HG03060 (cell line): ENCODE measurements around the gene PASD1.
"Not testable (repeated sequence)": the region's sequence is repeated elsewhere in the genome, so short reads cannot be mapped to it uniquely, and the experiment has no call there.

Source experiments
- ATAC-seq: cut with Tn5 transposase; IDR thresholded peaks from one replicate; pipeline ENCODE4 v1.9.1; 2021; ENCODE audit warnings: low read depth, moderate number of reproducible peaks; ENCODE audit not compliant: unreplicated experiment

Gene PASD1, protein sequence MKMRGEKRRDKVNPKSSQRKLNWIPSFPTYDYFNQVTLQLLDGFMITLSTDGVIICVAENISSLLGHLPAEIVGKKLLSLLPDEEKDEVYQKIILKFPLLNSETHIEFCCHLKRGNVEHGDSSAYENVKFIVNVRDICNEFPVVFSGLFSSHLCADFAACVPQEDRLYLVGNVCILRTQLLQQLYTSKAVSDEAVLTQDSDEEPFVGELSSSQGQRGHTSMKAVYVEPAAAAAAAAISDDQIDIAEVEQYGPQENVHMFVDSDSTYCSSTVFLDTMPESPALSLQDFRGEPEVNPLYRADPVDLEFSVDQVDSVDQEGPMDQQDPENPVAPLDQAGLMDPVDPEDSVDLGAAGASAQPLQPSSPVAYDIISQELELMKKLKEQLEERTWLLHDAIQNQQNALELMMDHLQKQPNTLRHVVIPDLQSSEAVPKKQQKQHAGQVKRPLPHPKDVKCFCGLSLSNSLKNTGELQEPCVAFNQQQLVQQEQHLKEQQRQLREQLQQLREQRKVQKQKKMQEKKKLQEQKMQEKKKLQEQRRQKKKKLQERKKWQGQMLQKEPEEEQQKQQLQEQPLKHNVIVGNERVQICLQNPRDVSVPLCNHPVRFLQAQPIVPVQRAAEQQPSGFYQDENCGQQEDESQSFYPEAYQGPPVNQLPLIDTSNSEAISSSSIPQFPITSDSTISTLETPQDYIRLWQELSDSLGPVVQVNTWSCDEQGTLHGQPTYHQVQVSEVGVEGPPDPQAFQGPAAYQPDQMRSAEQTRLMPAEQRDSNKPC

DNA sequence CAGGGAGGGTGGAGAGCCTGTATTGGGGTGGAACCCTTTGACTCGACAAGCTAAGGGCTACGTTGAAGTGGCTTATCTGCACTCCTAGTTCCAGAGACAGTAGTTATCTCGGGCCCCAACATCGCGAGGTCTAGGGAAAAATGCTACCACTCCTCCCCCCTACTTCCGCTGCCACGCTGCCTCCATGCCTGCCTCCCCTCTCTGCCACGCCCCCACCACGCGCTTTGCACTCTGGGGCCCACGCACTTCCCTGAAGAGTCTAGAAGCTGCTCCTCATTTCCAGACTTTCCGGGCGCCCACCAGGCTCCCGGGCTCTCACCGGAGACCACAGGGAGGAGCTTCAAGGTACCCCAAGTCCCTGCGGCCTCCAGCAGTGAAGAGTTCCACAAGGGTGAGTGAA, at the start of gene PASD1:
Gene PASD1, plus strand, starts transcription at position 227 of the 400 bp plus-strand sequence. CDS start 37,879 bp downstream, outside the sequence.
- no peak for ATAC-seq

DNA sequence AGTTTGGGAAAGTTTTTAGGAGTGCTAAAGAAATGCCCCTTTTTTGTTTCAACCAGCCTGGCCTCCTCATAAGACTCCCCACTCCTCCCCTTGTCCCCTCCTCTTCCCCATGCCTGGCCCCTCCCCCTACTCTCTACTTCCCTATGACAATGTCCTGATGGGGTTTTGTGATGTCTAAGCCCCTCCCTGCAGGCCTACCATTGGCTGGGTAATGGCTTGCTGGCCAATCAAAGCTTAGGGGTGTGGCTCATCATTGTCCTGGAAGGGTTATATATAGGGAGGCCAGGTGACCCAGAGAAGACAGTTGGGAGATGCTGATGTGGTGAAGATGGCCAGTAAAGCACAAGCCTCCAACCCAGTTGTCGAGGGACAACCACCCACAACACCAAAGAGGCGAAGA, 48.2 kb upstream of the PASD1 start:
- ATAC-seq = no peak

DNA sequence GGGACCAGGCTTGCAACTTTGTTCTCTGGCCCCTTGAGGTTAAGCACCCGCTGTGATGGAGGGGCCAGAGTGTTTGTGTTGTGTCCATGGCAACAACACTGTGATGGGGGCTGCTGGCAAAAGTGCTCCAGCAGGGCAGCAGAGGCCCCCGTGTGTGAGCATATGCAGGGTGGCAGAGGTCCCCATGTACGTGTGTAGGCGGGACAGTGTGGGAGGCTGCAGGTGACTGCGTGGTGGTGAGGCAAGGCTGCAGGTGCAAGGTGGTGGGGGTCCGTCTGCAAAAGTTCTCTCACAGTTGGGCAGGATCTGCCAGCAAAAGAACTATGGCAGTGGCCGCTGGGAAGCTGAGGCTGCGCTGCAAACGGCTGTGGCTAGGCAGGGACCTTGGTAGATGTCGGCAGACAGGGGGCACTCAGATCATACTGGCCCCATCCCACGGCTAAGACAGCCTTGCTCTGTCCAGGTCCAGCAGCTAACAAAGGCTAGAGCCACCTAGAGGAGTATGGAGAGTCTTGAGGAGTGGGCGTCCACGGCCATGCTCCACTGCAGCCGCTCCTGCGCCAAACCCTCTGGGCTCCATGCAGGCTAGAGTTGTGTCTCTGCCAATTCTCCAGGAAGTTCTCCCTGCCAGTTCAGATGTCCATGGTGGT, 46.8 kb upstream of the PASD1 start:
- no peak for ATAC-seq

DNA sequence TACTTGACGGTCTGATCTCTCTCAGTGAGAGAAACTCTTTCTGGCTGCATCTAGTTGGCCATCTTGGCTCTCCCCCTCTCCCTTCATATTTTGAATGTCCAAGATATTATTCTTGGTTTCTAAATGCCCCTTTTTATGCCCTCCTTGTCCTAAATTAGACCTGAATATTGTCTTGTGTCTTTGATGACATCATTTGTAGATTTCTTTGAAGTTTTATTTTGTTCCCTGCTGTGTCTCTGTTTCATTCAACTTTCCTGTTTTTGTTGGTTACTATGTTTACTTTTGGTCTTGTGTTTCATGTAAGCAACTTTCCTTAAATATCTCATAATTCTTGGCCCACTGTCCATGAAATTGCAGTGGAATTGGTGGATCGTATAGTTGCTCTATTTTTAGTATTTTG, 46.1 kb upstream of the PASD1 start:
- ATAC-seq = no peak

DNA sequence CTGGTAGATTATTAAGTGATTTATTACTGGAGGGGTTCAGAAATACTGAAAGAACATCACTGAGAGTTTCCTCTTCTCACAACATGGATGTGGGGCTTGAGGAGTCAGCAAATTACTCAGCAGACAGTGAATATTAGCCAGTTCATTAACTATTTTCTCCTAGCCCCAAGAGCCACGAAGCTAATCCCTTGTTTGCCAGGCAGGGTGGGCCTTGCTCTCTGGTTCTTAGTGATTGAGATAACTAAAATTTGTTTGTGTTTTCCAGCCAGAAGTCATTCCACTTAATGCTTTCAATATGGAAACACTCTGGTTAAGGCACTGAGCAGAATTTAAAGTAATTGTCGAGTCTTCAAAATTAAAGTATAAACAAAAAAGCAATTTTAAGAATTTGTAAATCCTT, 40.1 kb upstream of the PASD1 start:
- no peak for ATAC-seq

DNA sequence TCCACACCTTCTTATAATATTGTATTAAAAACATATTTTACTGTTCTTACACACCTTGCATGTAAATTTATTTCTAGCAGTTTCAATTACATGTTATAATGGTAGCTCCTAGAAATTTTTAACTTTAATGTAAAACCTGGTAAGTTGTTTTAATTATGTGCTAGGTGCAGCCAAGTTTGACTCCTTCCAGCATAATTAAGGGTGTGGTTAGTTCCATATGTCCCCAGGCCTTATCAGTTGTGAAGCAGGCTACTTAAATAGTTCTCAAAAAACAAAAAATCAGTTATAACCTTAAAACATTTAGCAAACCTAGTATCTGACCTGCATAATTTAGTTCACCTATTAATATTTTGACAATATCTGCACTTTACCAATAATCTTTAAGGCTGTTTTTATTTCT, 26.9 kb upstream of the PASD1 start:
- no peak for ATAC-seq

DNA sequence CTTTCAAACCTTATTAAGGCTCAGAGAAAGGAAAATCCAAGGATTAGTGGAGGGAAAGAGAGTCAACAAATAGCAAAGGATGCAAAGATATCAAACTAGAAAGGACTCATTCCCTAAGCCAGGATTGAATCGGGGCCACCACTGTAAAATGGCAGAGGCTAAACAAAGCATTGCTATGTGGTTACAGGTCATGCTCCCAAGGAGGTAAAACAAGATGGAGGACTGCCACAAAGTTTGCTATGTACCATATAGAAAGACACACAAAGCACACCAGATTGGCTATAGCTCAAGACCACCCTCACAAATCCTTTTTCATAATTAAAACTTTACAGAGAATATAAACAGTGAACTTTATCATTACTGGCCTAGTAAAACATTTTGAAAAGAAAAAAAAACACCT, 25.9 kb upstream of the PASD1 start:
- ATAC-seq = no peak

DNA sequence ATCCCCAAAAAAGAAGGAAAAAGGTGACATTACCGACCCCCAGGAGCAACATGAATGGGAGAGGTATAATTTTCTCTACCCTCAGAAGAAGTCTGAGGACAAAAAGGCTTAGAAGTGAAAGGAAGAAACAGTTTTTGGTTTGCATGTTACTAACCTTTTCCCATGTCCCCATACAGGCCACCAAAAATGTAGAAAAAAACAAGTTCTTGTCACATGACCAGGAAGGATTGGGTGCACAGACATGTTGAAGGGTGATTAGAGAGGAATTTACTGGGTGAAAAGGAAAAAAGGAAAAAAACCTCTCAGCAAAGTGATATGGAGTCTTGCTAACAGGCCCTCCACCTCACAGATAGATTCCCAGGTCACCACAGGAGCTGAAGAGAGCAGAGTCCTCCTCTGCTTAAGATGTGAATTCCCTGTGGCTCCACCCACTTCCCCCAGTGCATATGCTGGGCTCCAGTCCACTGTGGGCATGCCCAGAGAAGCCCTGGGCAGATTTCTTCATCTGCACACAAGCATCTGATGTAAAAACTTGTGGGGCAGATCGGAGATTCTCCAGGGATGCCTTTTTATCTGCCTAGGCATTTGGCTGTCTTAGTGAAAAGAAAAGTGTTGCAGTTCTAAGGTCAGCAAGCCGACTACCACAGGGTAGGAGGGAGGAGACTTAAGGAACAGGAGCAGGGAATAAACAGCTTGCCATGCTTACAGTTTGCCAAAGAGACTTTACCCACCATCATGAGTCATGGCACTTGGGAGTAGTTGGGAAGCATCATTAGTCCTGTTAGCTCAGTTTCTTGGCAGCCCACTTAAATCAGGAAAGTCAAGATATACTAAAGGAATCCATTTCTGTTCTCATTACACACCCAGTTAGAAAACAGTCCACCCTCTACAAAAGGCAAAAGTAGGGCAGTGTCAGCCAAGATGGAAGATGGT, 25.0 kb upstream of the PASD1 start:
- ATAC-seq = no peak

DNA sequence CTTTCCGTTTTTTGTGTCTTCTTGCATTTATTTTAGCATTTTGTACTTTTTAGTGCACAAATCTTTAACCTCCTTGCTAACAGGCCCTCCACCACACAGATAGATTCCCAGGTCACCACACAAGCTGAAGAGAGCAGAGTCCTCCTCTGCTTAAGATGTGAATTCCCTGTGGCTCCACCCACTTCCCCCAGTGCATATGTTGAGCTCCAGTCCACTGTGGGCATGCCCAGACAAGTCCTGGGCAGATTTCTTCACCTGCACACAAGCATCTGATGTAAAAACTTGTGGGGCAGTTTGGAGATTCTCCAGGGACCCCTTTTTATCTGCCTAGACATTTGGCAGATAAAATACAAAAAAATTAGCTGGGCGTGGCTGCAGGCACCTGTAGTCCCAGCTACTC, 19.8 kb upstream of the PASD1 start:
- no peak for ATAC-seq

DNA sequence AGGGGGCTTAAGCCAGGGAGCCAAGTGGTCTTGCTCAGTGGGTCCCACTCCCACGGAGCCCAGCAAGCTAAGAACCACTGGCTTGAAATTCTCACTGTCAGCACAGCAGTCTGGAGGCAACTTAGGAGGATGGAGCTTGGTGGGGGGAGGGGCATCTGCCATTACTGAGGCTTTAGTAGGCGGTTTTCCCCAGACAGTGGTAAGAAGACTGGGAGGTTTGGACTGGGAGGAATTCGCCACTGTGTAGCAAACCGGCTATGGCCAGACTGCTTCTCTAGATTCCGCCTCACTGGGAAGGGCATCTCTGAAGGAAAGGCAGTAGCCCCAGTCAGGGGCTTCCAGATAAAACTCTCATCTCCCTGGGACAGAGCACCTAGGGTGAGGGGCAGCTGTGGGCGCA, 17.2 kb upstream of the PASD1 start:
- not testable (repeated sequence) for ATAC-seq

DNA sequence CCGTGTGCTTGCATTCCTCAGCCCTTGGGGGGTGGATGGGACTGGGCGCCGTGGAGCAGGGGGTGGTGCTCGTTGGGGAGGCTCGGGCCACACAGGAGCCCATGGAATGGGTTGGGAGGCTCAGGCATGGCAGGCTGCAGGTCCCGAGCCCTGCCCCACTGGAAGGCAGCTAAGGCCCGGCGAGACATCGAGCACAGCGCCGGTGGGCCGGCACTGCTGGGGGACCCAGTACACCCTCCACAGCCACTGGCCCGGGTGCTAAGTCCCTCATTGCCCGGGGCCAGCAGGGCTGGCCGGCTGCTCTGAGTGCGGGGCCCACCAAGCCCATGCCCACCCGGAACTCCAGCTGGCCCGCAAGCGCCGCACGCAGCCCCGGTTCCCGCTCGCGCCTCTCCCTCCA, 12.3 kb upstream of the PASD1 start:
- ATAC-seq = not testable (repeated sequence)

DNA sequence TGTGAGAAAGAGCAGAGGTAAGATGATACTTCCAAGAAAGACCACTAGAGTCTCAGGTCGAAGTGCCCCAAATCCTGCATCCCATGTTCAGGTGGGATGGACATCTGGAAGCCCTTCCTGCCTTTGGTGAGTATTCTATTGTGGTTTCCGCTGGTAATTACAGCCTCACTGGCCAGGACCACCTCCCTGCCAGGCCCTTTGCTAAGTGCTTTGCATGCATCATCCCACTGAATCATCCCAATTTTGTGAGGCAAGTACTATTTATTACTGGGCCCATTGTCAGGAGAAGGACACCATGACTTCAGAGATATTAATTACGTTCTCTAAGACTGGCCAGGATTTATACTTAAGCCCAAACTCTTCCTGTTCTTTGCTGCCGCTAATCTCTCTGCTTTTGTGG, 10.7 kb upstream of the PASD1 start:
- ATAC-seq = no peak

DNA sequence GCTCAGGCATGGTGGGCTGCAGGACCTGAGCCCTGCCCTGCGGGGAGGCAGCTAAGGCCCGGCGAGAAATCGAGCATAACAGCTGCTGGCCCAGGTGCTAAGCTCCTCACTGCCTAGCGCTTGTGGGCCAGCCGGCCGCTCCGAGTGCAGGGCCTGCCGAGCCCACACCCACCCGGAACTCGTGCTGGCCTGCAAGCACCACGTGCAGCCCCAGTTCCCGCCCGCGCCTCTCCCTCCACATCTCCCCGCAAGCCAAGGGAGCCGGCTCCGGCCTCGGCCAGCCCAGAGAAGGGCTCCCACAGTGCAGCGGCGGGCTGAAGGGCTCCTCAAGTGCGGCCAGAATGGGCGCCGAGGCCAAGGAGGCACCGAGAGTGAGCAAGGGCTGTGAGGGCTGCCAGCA, 8.2 kb upstream of the PASD1 start:
- ATAC-seq = not testable (repeated sequence)

DNA sequence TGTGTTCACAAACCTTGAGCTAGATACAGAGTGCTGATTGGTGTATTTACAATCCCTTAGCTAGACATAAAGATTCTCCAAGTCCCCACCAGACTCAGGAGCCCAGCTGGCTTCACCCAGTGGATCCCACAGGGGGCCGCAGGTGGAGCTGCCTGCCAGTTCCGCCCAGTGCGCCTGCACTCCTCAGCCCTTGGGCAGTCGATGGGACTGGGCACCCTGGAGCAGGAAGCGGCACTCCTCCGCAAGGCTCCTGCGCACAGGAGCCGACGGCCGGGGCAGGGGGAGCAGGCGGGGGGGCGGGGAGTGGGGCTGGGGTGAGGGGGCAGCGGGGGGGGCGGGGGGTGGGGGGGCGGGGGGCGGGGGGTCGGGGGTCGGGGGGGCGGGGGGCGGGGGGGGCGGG, 990 bp upstream of the PASD1 start:
- ATAC-seq = not testable (repeated sequence)

DNA sequence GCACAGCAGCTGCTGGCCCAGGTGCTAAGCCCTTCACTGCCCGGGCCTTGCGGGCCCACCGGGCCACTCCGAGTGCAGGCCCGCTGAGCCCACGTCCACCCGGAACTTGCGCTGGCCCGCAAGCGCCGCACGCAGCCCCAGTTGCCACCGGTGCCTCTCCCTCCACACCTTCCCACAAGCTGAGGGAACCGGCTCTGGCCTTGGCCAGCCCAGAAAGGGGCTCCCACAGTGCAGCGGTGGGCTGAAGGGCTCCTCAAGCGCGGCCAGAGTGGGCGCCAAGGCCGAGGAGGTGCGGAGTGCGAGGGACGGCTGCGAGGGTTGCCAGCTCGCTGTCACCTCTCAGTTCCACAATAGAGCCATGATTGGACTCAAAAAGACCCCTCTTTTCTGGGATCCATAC, 472 bp upstream of the PASD1 start:
- ATAC-seq = not testable (repeated sequence)

DNA sequence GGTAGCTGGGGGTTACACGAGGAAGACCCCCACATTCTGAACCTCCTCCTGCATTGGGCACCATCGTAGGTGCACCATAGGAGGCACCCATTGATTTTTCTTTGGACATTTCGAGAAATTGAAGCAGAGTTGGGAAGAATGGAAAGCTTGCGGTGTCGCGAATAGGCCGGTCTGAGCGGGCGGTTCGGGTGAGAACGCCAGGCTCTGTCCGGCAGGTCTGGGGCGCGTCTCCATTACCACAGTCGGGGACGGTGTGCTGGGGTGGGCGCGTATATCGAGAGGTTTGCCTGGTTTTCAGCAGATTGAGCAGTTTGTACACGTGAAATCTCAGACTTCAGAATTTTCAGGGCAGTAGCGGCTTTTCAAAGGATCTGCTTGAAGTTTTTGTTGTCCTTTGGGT, 560 bp downstream of the PASD1 start:
- no peak for ATAC-seq

DNA sequence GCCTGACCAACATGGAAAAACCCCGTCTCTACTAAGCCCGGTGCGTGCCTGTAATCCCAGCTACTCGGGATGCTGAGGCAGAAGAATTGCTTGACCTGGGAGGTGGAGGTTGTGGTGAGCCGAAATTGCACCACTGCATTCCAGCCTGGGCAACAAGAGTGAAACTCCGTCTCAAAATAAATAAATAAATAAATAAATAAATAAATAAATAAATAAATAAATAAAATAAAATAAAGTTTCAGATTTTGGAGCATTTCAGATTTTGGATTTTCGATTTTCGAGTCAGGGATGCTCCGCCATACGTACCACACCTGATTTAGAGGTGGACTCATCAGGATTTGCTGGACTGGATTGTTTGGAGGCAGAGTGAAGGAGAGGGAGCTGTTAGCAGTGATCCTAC, 3.4 kb downstream of the PASD1 start:
- ATAC-seq = not testable (repeated sequence)

DNA sequence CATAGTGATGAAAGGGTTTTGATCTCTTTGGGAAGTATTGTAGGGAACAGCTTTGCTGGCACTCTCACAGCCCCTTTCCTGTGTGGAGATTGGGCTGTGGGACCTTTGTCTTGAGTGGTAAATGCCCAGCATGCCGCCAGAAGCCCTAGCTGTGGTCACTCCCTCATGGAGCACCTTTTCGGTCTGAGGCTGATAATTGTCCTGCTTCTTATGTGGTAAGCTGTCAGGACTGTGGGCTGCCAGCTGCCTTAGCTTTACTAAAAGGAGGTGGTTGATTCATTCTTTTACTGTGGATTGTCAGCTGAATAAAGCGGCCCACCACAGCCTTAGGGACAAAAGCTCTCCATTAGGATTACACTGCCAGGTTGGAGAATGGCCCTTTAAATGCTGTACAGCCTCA, 7.1 kb downstream of the PASD1 start:
- no peak for ATAC-seq

DNA sequence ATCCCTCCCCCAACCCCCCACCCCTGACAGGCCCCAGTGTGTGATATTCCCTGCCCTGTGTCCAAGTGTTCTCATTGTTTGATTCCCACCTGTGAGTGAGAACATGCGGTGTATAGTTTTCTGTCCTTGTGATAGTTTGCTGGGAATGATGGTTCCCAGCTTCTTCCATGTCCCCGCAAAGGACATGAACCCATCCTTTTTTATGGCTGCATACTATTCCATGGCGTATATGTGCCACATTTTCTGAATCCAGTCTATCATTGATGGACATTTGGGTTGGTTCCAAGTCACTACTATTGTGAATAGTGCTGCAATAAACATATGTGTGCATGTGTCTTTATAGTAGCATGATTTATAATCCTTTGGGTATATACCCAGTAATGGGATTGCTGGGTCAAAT, 29.9 kb downstream of the PASD1 start:
- not testable (repeated sequence) for ATAC-seq

DNA sequence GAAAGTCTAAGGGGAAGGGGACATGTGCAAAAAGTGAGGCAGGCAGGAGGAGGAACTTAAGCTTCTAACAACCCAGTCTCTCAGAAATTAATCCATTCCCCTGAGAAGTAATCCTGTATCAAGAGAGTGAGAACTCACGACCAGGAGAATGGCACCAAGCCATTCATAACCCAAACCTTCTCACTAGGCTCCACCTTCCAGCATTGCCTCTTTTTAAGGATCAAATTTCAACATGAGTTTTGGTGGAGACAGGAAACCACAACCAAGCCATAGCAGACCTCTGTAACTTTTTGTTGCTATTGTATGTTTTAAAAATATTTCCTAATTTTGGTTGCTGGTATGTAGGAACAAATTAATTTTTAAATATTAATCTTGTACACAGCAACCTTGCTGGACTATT, 32.8 kb downstream of the PASD1 start:
- ATAC-seq = no peak
